Esophagus muscularis mucosa (tissue), 4 donors: ENCODE results near the gene CACFD1. TPM values are rescaled to one million over a fixed set of nuclear protein-coding genes. Genes with fewer than 3 reads are reported as not detected.
A peak's percentile ranks its signal among the peaks of the same experiment; 100 is the strongest.

Experiments
- DNase-seq: peaks from one replicate; pipeline ENCODE4 v3.0.0-alpha.2; 2017; ENCODE audit errors: extremely low spot score
- H3K27ac ChIP-seq, 4 donors: fragments of 200-600 bp; sonication (generic); replicated peaks in 1 of 4; 1 replicate in 3 of 4; 2 replicates in 1 of 4; pipeline ENCODE4 v1.5.1; 2016 to 2019; ENCODE audit warnings: mild to moderate bottlenecking in 1 of 4
- H3K27me3 ChIP-seq, 4 donors: fragments of 200-600 bp; sonication (generic); one replicate each; pipeline versions ENCODE4 v1.5.1 to v1.6.0; 2016 to 2019
- H3K36me3 ChIP-seq, 4 donors: fragments of 200-600 bp; sonication (generic); one replicate each; pipeline ENCODE4 v1.5.1; 2016 to 2019
- H3K4me1 ChIP-seq, 4 donors: fragments of 200-600 bp; sonication (generic); one replicate each; pipeline ENCODE4 v1.5.1; 2016 to 2019
- H3K4me3 ChIP-seq, 4 donors: fragments of 200-600 bp; sonication (generic); 1 replicate in 2 of 4; 2 replicates in 2 of 4; pipeline ENCODE4 v1.5.1; 2016 to 2019; ENCODE audit warnings: mild to moderate bottlenecking in 4 of 4, moderate library complexity in 1 of 4
- H3K9me3 ChIP-seq, 4 donors: fragments of 200-600 bp; sonication (generic); 1 replicate in 3 of 4; 2 replicates in 1 of 4; pipeline ENCODE4 v1.5.1; 2016 to 2019
- CTCF ChIP-seq, 3 experiments: fragments of 200-600 bp in 2 of 3; fragments of 450-650 bp in 1 of 3; sonication (generic) in 2 of 3; IDR thresholded peaks; one replicate each; pipeline ENCODE4 v1.5.1; 2017 to 2019; ENCODE audit warnings: antibody characterized with exemption in 3 of 3, mild to moderate bottlenecking in 2 of 3, moderate library complexity in 1 of 3
- EP300 ChIP-seq: sonication (generic); formaldehyde crosslinking; IDR thresholded peaks from one replicate; pipeline ENCODE4 v1.6.1; 2017; ENCODE audit warnings: antibody characterized with exemption
- POLR2A ChIP-seq: fragments of 450-650 bp; IDR thresholded peaks from one replicate; pipeline ENCODE4 v1.6.1; 2017; ENCODE audit warnings: antibody characterized with exemption, moderate library complexity, mild to moderate bottlenecking, low read depth
- POLR2AphosphoS5 ChIP-seq, 2 donors: sonication (generic); formaldehyde crosslinking; IDR thresholded peaks; one replicate each; pipeline ENCODE4 v1.6.1; 2017; ENCODE audit warnings: antibody characterized with exemption in 2 of 2
- WGBS: methylation state at CpG from one replicate; pipeline ENCODE4 v1.1.5; 2018; 5-methylcytosine and 5-hydroxymethylcytosine counted together
- intact Hi-C: fragments of 100-400 bp; cut with DNase I; formaldehyde crosslinking; loops from one replicate; pipeline ENCODE4 v1.15.1; 2023
- total RNA-seq, 4 donors: library from RNA; depleted of rRNA; stranded (reverse); fragments of >200 nt; gene quantifications; one replicate each; pipeline versions ENCODE4 v1.1.0 to v1.2.1, GENCODE V29; 2016

CACFD1 gene
- total RNA-seq, 4 donors from 2014 or later, result 12.5 to 27.8 (median 19.6) TPM

- peaks cover 20 to 26% (median 24%) of the 10 kb centered on the region in 4 donors for H3K4me1 ChIP-seq
- WGBS, result 100% methylated on average over 3 of the region's 21 CpGs
- H3K27ac ChIP-seq, result no peak overlapping the region
- no peak overlapping the region for H3K4me3 ChIP-seq
- H3K36me3 ChIP-seq, result peaks cover 4 to 43% (median 22%) of the 10 kb centered on the region in 4 donors
- no peaks in the 10 kb centered on the region for H3K27me3 ChIP-seq
- H3K9me3 ChIP-seq, result no peaks in the 10 kb centered on the region
- intact Hi-C loops, result no loop called here
- DNase-seq, result no peak
- no peak for TF ChIP-seq POLR2A
These were observed 17.2 kb downstream of the CACFD1 start for GRCh38 chr9:133476941-133477340.

GRCh38 chr9:133477461-133477860 lies 17.7 kb downstream of the CACFD1 start:
- Histone ChIP-seq H3K27ac (no peak overlapping the region), H3K36me3 (peaks cover 4 to 40% (median 19%) of the 10 kb centered on the region in 4 donors), H3K4me3 (no peak overlapping the region), H3K27me3 (no peaks in the 10 kb centered on the region), H3K4me1 (peaks cover 20 to 26% (median 24%) of the 10 kb centered on the region in 4 donors), H3K9me3 (no peaks in the 10 kb centered on the region)
- TF ChIP-seq POLR2A, result no peak
- no peak for TF ChIP-seq CTCF (IDR thresholded peaks at IDR 0.05)
- no peak for TF ChIP-seq POLR2AphosphoS5 (IDR thresholded peaks at IDR 0.05)
- no peak for TF ChIP-seq EP300
- 95% methylated on average over 4 of the region's 4 CpGs for WGBS
- intact Hi-C loops, result no loop called here
- DNase-seq, result no peak

GRCh38 chr9:133477992-133478850 lies 18.4 kb downstream of the CACFD1 start:
- Histone ChIP-seq H3K4me3 (peak overlapping the region; percentile 62 to 74 (median 64)), H3K4me1 (peaks cover 20 to 26% (median 24%) of the 10 kb centered on the region in 4 donors), H3K36me3 (peaks cover 4 to 35% (median 17%) of the 10 kb centered on the region in 4 donors), H3K9me3 (no peaks in the 10 kb centered on the region), H3K27ac (peak overlapping the region; percentile 67 to 75 (median 72)), H3K27me3 (no peaks in the 10 kb centered on the region)
- no peak for DNase-seq
- intact Hi-C loops, result no loop called here
- no peak for TF ChIP-seq POLR2A
- TF ChIP-seq POLR2AphosphoS5 (IDR thresholded peaks at IDR 0.05), result no peak
- TF ChIP-seq EP300, result no peak
- TF ChIP-seq CTCF (IDR thresholded peaks at IDR 0.05), result no peak
- 17% methylated on average over 7 of the region's 17 CpGs for WGBS

GRCh38 chr9:133478851-133479711 lies 19.3 kb downstream of the CACFD1 start, which contains the start of gene SLC2A6:
TSS of gene SLC2A6 (minus strand) at chr9:133479099. CDS start at chr9:133479059, 40 bp downstream.
- H3K4me1 ChIP-seq, result peaks cover 20 to 26% (median 24%) of the 10 kb centered on the region in 4 donors
- WGBS, result 1% methylated on average over 8 of the region's 84 CpGs
- H3K36me3 ChIP-seq, result peaks cover 4 to 26% (median 10%) of the 10 kb centered on the region in 4 donors
- peak within 1 kb of the TSS; percentile 67 to 75 (median 72) for H3K27ac ChIP-seq
- TF ChIP-seq POLR2A (no peak), POLR2AphosphoS5 (IDR thresholded peaks at IDR 0.05) (peak; percentile 42 to 82)
- H3K27me3 ChIP-seq, result peaks cover 0 to 5% (median 0%) of the 10 kb centered on the region in 4 donors
- no peaks in the 10 kb centered on the region for H3K9me3 ChIP-seq
- peak; percentile 94 for DNase-seq
- peak within 1 kb of the TSS; percentile 62 to 74 (median 64) for H3K4me3 ChIP-seq
- intact Hi-C loops, result no loop called here

- H3K4me3 ChIP-seq, result no peak overlapping the region
- H3K27me3 ChIP-seq, result peaks cover 0 to 38% (median 0%) of the 10 kb centered on the region in 4 donors
- no peak for TF ChIP-seq CTCF (IDR thresholded peaks at IDR 0.05)
- no peak for TF ChIP-seq EP300
- TF ChIP-seq POLR2AphosphoS5 (IDR thresholded peaks at IDR 0.05), result no peak
- TF ChIP-seq POLR2A, result no peak
- H3K27ac ChIP-seq, result no peak overlapping the region
- H3K9me3 ChIP-seq, result no peaks in the 10 kb centered on the region
- WGBS, result 88% methylated on average over 9 of the region's 9 CpGs
- peaks cover 14 to 25% (median 19%) of the 10 kb centered on the region in 4 donors for H3K4me1 ChIP-seq
- DNase-seq, result no peak
- H3K36me3 ChIP-seq, result no peaks in the 10 kb centered on the region
- intact Hi-C loops, result no loop called here
These were observed 23.8 kb downstream of the CACFD1 start for GRCh38 chr9:133483611-133484010.
